NCI-H345 (cell line): ENCODE results near the gene MTG1.
"Not testable (repeated sequence)": the region's sequence is repeated elsewhere in the genome, so short reads cannot be mapped to it uniquely, and the experiment has no call there.

Experiments used
- DNase-seq: peaks from one replicate; lab custom pipeline; 2025; lab: John Stamatoyannopoulos, UW

Gene MTG1

DNA sequence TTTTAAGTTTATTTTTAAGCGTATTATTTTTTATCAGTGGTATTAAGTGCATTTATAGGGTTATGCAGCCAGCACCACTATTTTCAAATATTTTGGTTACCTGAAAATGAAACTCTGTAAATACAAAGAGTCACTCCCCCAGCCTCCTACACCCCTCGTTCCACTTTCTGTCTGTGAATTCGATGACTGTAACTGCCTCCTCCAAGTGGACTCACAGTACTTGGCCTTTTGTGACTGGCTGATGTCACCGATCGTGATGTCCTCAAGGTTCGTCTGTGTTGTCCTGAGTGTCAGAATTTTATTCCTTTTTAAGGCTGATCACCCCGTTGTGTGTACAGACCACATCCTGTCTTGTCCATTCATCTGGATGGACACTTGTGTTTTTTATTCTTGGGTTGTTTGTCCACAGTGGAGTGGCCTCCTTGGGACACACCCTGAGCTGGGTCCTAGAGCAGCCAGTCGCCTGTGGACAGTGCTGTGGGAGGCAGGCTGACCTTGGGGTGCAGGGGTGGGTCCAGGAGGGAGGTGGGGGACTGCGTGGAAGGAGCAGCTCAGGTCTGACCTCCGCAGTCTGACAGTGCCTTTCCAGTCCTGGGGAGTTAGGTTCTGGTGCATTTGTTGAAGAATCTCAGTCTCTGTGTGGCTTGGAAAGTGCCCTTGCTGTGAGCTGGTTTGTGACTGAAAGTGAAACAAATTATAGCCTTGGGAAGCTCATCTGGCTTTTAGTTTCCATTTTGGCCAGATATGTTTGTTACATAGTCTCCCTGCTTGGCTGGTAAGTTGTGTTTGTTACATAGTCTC lies 6.9 kb downstream of the MTG1 start:
- DNase-seq: no peak

DNA sequence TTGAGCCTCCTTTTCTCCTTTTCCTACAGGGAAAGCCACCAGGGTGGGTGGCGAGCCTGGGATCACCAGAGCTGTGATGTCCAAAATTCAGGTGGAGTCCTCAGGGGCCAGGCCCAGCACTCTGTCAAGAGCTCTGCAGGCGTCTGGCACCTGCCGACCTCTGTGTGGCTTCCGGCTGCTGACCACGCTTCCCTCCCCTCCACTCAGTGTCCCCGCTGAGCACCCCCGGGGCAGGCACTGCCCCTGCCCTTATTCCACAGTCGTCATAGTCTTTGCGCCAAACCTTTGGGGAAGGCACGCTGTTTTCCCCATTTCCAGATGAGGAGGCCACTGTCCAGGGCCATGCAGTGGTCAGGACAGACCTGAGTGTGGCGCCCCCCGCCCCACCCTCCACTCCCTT lies 7.5 kb downstream of the MTG1 start:
- DNase-seq: no peak

DNA sequence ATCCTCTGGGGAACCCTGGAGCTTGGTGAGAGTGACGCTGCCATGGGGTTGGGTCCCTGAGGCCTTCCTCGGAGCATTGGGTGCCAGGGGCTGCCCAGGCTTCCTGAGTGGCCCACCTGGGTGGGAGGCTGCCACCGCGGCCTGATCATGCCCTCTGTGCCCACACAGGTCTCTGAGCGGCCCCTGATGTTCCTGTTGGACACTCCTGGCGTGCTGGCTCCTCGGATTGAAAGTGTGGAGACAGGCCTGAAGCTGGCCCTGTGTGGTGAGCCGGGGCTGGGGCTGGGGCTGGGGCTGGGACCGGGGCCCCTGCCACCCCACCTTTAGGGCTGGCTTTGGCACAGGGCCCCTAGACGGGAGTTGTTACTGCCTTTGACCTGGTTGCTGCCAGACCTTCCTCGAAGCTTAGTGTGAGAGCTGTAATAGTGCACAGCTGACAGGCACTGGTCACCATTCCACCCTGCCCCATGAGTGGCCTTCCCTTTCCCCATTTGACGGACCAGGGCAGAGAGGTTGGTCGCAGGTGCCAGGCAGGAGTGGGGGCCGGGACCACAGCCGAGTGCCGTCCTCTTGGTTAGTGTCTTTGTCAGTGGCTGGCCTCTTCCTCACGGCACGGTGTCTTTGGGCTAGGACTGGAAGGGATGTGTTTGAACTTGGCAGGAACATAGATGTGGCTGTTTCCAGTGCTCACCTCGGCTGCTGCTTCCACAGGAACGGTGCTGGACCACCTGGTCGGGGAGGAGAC lies 8.2 kb downstream of the MTG1 start:
- no peak for DNase-seq

DNA sequence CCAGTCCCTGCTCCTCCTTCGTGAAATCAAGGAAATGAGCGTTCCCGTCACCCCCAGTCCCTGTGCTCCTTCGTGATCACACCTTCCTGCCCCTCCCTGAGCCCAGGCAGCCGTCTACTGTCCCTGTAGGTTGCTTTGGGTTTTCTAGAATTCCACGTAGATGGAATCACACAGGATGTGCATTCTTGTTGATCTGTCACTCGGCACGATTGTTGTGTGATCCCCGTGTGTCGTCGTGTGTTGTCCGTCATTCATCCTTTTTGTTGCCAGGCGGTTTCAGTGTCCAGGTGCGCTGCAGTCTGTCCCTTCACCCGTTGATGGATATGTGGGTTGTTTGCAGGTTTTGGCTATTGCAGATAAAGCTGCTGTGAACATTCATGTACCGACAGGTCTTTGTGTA lies 9.4 kb downstream of the MTG1 start:
- no peak for DNase-seq

DNA sequence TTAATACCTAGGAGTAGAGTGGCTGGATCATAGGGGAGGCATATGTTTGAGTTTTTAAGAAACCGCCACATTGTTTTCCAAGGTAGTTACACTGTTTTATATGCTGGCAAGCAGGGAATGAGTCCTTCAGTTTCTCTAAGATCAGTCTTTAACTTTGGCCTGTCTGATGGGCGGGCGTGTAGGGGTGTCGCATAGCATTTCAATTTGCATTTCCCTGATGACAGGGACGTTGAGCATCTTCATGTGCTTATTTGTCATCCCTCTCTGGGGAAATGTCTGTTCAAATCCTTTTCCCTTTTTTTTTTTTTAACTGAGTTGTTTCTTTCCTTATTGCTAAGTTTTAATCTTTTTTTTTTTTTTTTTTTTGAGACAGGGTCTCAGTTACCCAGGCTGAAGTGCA lies 9.8 kb downstream of the MTG1 start:
- no peak for DNase-seq

DNA sequence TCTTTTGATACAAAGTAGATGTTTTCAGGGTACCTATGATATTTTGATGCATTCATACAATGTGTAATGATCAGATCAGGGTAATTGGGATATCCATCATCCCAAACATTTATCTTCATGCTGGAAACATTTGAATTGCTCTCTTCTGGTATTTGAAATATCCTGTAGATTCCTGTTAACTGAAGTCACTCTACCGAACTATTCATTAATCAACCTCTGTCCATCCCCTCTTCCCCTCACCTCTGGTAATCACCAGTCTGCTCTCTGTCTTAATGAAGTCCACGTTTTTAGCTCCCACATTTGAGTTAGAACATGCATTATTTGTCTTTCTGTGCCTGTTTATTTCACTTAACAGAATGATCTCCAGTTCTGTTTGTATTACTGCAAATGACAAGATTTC lies 11.3 kb downstream of the MTG1 start:
- no peak for DNase-seq

DNA sequence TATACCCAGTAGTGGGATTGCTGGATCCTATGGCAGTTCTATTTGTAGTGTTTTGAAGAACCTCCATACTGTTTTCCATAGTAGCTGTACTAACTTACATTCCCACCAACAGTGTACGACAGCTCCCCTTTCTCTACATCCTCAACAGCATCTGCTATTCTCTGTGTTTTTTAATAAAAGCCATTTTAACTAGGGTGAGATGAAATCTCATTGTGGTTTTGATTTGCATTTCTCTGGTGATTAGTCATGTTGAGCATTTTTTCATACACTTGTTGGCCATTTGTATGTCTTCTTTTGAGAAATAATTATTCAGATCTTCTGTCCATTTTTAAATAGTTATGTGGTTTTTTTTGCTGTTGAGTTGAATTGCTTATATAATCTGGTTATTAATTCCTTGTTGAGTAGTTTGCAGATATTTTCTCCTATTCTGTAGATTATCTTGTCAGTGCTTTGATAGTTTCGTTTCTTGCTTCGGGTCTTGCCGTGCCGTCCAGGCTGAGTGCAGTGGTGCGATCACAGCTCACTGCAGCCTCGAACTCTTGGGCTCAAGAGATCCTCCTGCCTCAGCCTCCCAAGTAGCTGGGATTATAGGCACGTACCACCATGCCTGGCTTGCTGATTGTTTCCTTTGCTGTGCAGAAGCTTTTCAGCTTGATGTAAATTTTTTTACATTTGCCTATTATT lies 12.0 kb downstream of the MTG1 start:
- DNase-seq: no peak

DNA sequence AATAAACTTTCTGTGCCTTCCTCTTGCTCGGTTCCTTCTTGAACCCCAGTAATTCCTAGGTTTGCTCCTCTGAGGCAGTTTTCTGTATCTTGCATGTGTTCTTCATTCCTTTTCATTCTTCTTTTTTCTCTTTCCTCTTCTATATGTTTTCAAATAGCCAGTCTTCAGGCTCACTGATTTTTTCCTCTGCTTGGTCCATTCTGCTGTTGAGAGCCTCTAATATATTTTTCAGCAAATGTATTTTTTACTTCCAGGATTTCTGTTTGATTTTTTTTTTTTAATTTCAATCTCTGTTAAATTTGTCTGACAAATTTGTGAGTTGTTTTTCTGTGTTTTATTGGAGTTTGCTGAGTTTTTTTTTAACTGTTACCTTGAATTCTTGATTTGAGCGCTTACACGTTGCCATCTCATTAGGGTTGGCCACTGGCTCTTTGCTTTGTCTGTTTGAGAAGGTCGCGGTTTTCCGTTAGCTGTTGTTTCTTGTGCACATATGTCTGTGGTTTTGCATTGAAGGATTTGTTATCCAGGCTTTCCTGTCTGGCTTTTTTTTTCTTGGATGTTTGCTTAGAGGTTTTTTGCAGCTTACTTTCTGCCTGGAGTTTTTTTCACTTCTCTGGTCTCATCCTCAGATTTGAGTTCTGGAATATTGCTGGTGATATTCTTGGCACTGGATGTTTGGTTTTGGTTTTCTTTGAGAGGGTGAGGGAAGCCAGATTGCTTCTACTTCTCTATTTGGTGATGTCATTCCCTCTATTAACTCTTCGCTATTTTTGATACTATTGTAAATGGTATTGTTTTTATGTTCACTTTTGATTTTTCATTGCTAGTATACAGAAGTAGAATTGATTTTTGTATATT lies 17.8 kb downstream of the MTG1 start:
- DNase-seq: no peak

DNA sequence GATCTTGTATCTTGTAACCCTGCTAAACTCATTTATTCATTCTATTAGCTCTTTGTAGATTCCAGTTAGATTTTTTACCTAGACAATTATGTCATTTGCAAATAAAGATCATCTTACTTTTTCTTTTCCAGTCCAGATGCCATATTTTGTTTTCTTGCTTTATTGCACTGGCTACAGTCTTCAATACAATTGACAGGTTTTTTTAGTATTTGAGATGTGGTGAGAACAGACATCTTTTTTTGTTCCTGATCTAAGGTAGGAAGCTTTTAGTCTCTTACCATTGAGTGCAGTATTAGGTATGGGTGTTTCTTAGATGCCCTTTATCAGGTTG lies 18.4 kb downstream of the MTG1 start:
- no peak for DNase-seq

DNA sequence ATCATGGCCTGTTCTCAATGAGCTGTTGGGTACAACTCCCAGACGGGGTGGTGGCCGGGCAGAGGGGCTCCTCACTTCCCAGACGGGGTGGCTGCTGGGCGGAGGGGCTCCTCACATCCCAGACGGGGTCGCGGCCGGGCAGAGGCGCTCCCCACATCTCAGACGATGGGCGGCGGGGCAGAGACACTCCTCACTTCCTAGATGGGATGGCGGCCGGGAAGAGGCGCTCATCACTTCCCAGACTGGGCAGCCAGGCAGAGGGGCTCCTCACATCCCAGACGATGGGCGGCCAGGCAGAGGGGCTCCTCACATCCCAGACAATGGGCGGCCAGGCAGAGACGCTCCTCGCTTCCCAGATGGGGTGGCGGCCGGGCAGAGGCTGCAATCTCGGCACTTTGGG lies 20.4 kb downstream of the MTG1 start:
- DNase-seq: not testable (repeated sequence)

DNA sequence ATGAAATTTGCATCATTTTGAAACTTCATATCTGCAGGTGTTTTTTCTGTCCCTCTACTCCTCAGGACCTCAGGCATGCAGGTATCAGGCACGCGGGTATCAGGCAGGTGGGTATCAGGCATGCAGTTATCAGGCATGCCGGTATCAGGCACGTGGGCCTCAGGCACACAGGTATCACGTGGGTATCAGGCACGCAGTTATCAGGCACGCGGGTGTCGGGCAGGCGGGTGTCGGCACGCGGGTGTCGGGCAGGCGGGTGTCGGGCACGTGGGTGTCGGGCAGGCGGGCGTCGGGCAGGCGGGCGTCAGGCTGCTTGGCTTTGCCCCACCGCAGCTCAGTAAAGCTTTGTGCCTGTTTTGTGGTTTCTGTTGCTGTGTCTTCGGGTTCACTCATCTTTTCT lies 21.8 kb downstream of the MTG1 start:
- no peak for DNase-seq

DNA sequence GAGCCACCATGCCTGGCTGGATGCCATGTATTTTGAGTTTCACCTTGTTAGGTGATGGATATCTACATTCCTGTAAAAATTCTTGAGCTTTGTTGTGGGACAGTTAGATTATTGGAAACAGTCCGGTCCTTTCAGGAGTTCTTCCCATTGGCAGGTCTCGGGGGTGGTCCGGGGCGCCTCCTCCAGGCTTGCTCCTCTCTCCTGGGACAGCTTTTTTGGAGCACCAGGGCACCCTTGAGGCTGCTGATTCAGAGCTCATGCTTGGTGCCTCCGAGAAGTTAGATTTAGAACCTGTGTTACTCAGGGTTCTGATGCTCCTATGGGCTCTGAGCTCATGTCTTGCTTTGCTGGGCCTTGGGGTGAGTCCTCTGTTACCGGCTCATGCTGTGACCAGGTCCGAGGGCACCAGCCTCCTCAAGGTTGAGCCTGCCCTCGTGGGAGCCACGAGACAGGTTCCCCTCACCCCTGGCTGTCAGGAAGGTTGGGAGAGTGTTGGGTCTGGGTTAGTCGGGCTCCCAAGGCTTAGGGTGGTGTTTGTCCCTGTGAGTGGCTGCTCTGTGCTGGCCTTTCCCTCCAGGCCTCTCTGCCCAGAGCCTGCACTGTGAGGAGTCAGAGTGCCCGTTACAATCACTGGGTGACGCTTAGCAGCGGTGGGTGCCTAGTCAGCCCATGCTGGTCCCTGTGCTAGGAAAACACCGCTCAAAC lies 24.5 kb downstream of the MTG1 start:
- DNase-seq: no peak

DNA sequence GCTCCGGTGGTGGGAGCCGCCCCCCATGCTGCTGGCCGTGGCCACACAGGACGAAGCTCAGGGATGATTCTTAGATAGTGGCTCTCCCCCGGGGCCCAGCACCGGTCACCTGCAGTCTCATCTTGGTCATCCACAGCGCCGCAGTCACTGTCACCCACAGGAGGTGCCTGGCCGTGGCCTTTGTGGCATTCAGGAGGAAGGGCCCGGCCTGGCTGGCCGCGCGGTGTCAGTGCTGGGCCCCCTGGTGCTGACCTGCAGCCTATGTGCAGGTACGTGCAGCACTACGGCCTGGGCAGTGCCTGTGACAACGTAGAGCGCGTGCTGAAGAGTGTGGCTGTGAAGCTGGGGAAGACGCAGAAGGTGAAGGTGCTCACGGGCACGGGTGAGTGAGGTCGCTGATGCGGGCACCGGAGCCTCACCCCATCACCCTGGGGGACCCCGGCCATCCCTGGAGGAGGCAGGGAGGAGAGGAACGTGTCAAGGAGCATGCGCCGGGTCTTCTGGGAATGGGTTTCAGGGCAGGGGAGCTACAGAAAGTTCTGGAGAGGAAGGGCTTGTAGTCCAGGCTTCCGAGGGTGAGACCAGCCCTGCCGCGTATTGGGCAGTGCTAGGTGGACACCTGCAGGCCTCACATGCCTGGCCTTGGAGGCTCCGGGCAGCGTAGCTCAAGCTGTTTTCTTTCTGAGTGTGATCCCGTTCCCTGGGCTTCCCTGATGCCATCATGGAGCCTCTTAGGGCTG lies 25.4 kb downstream of the MTG1 start:
- no peak for DNase-seq

DNA sequence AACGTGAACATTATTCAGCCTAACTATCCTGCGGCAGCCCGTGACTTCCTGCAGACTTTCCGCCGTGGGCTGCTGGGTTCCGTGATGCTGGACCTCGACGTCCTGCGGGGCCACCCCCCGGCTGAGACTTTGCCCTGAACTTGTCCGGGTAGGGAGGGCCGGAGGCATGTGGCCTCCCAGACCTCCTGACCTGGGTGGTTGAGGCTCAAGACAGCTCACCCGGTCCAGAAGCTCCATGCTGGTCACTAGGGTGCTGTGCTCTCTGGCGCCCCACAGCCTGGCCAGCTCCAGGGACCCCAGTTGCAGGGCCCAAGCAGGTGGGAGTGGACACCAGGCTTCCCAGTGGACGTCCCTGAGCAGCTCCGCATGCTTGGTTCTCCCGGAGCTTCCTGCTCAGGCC lies 26.1 kb downstream of the MTG1 start:
- DNase-seq: no peak

DNA sequence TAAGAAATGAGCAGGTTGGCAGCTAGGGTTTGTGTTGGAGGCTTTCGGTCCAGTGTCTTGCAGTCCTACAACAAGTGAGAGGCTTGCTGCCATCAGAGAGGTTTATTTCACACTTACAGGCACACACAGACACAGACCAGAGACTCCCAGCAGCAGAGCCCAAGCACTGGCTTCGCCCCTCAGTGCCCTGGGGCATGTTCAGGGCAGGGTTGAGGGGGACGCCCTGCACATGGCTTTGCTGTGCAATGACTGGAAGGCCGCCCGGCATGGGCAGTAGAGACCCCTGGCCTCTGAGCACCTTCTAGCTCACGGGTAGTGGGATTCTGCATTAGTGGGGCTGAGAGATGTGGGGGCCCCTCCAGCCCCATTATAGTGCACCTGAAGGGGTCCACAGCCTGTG lies 26.6 kb downstream of the MTG1 start:
- no peak for DNase-seq

DNA sequence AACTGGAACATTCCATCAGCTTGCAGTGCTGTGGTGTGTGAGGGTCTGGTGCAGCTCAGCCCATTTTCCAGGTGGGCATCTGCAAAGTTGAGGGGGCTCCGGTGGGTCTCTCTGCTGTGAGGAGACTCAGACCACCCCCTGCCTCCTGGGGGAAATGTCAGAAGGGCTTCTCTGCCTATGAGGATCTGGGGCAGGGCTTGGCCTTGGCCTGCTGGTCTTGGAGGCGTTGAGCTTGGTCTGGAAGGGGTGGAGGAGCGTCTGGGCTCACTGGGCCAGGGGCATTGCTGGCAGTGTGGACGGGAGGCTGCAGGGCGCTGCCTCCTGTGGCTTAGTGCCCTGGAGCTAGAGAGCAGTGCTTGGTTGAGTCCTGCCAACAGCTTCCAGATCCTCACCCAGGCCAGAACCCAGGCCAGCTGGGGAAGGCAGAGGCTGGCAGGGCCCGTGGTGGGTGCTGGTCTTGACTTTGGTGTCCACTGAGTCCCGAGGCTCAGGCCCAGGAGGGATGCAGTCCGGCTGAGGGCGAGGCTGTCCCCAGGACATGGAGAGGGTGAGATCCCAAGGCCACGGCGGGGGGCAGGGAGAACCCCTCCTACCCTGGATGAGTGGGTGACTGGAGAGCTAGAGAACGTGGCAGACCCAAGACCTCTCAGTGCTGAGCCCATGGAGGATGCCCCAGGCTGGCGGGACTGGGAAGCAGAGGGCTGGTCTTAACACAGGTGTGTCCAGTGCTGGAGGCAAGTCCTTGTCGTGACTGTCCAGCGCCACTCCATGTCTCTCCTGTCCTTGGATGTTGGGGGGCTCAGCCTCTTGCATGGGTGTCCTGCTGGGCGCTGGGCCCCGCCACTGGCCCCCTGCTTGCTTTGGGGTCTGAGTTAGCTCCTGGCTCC lies 27.6 kb downstream of the MTG1 start:
- no peak for DNase-seq

DNA sequence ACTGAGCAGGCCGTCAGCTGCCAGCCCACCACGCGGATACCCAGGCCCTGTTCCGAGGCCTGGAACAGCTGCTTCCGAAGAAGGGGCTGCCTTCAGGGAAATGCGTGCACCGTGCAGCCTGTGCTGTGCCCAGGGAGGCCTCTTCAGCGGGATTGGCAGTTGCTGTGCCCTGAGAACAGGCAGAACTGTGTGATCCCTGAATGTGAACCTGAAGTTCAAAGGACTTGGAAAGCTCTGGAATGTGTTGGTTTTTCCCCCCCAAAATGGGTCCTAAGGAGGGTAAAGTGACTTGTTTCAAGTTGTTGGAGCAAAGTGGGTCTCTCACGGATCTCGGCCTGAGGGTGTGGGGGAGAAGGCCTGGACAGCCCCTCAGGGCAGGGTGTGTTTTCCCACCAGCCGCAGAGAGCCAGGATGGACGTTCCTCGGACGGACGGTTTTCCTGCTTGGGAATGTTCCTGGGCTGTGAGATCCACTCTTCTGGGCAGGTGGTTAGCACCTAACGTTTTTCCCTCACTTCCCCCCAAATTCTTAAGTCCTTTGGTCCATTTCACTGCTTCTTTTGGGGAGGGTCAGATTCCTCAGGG lies 28.4 kb downstream of the MTG1 start:
- DNase-seq: no peak

DNA sequence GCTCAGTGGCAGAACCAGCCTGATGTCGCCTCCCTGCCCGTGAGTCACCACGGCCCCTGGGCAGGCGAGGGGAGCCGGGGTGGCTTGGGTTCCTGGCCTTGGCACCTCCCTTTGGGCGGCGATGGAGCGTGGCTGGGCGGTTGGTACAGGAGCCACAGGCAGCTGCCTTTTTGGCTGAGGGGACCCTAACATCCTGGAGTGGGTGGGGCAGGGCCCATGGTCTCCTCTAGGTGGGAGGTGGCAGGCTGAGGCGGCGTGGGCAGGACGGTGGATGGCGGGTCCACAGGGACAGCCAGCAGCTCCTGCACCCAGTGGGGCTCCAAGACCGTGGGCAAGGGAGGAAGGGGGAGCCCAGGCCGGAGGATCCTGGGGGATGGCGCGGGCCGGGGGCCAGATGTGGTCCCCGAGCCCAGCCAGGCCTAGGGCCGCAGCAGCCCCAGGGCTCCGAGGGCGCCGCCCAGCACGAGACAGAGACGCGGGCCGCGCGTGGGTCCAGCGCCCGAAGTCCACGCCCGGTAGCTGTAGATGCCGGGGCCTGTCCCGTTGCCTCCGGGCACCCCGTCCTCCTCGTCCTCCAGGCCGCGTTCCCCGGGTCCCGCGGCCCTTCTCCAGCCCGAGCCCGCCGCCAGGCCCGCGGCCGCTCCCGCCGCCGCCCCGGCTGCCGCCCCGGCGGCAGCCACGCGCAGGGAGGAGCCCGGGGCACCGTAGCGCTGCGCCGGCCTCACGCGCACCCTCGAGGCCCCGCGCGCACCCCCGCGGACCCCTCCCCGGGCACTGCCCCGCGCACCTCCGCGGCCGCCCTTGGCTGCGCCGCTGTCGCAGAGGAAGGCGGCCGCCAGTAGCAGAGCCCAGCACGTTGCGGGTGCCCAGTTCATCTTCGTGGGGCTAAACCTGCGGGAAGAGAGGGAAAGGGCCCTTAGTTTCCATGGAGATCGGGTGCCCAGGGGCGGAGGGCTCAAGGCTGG lies 29.1 kb downstream of the MTG1 start:
- DNase-seq: peak; percentile 4
